Pancreas (tissue), 10 donors: Measurements from ENCODE around the gene SMARCD3. TPM values are rescaled to one million over a fixed set of nuclear protein-coding genes. Genes with fewer than 3 reads are reported as not detected.

Experiments used
- ATAC-seq, 4 donors: fragments of 200-7000 bp; cut with Tn5 transposase; one replicate each; pipeline versions ENCODE4 v1.8.0 to v1.9.1; 2020; ENCODE audit warnings: mild to moderate bottlenecking in 4 of 4, moderate library complexity in 4 of 4
- DNase-seq, 6 donors: peaks; one replicate each; pipeline ENCODE4 v3.0.0-alpha.2; 2020
- FAIRE-seq: peaks from 2 replicates; lab custom pipeline; 2012; peaks lifted over from hg19 to GRCh38; lab: Jason Lieb, UNC
- H3K27ac ChIP-seq, 4 donors: fragments of 200-600 bp; sonication (generic); 1 replicate in 3 of 4; 2 replicates in 1 of 4; pipeline versions ENCODE4 v1.5.0 to v1.8.0; 2020
- H3K27me3 ChIP-seq, 4 donors: fragments of 200-600 bp; one replicate each; pipeline ENCODE4 v1.8.0; 2021
- H3K36me3 ChIP-seq, 3 donors: fragments of 200-600 bp; sonication (generic) in 1 of 3; one replicate each; pipeline versions ENCODE4 v1.5.0 to v1.8.0; 2020 to 2021
- H3K4me1 ChIP-seq, 3 donors: fragments of 200-600 bp; one replicate each; pipeline ENCODE4 v1.8.0; 2021
- H3K4me3 ChIP-seq, 4 donors: fragments of 200-600 bp; sonication (generic) in 2 of 4; one replicate each; pipeline versions ENCODE4 v1.5.0 to v1.8.0; 2020 to 2021
- H3K9me3 ChIP-seq, 4 donors: fragments of 200-600 bp; one replicate each; pipeline ENCODE4 v1.8.0; 2021
- CTCF ChIP-seq, 4 donors: fragments of 200-600 bp; sonication (generic) in 3 of 4; IDR thresholded peaks; one replicate each; pipeline versions ENCODE4 v1.5.0 to v1.8.0; 2021; ENCODE audit warnings: antibody characterized with exemption in 4 of 4
- WGBS, 2 donors: extraction: QIAGEN DNeasy Blood & Tissue Kit; methylation state at CpG; one replicate each; pipeline ENCODE4 v1.1.7; 2013; 5-methylcytosine and 5-hydroxymethylcytosine counted together
- intact Hi-C, 3 donors: fragments of 100-400 bp; cut with DNase I; formaldehyde crosslinking; loops; one replicate each; pipeline versions ENCODE4 v1.11.1 to v1.14.2; 2022
- polyA plus RNA-seq, 2 donors: library from polyadenylated mRNA; stranded (reverse); fragments of 200-250 nt; gene quantifications; one replicate each; pipeline ENCODE4 v1.2.3, GENCODE V29; 2013
- total RNA-seq, 6 donors: library from RNA; stranded (reverse); fragmentation: NEBNext Ultra II Directional in 4 of 6; extraction: Animal tissue kit (Norgen Biotek cat#: 25700) in 4 of 6; gene quantifications; one replicate each; pipeline versions ENCODE4 v1.2.1 to v1.2.4, GENCODE V29; 2021 to 2023
- donor health status: healthy with polysubstance abuse.
- donor health status: DM: no; HTN: no; CAD: no; lungs with moderate emphysema.
- donor health status: DM: no; HTN: no; CAD: no.
- donor health status: control.
- donor health status: control.
- donor health status: Bipolar disorder and iron deficiency.
- donor health status: DM: yes; HTN: yes; CAD: no.
- donor health status: DM: no; HTN: no; CAD: no.
- donor health status: DM: no; HTN: no; CAD: no.
- donor health status: DM: yes; HTN: yes; CAD: no.

The SMARCD3 gene
- total and polyA plus RNA-seq, 8 donors: 13.0 to 69.9 (median 22.7) TPM

GRCh38 chr7:151273651-151274390 lies 25.3 kb upstream of the SMARCD3 start:
- no peak for TF ChIP-seq CTCF (IDR thresholded peaks at IDR 0.05)
- Histone ChIP-seq H3K9me3 (no peaks in the 10 kb centered on the region), H3K27ac (peak overlapping the region in 1 of 4 donors; percentile 9), H3K4me1 (peaks cover 0 to 12% (median 0%) of the 10 kb centered on the region in 3 donors), H3K27me3 (no peaks in the 10 kb centered on the region), H3K4me3 (no peak overlapping the region), H3K36me3 (no peaks in the 10 kb centered on the region)
- 62 to 66% methylated on average over 8 to 9 of the region's 9 CpGs for WGBS, 2 donors
- intact Hi-C loops: no loop called here
- FAIRE-seq (no peak), DNase-seq (no peak), ATAC-seq (peak in 1 of 4 donors; percentile 12)

- ATAC-seq (no peak), DNase-seq (no peak), FAIRE-seq (no peak)
- no peak for TF ChIP-seq CTCF (IDR thresholded peaks at IDR 0.05)
- no peaks in the 10 kb centered on the region for H3K27me3 ChIP-seq
- peak overlapping the region in 3 of 4 donors; percentile 31 to 74 (median 66) for H3K27ac ChIP-seq
- H3K9me3 ChIP-seq: no peaks in the 10 kb centered on the region
- 73 to 74% methylated on average over 7 of the region's 7 CpGs for WGBS, 2 donors
- H3K36me3 ChIP-seq: no peaks in the 10 kb centered on the region
- intact Hi-C loops: no loop called here
- peaks cover 0 to 12% (median 0%) of the 10 kb centered on the region in 3 donors for H3K4me1 ChIP-seq
- H3K4me3 ChIP-seq: no peak overlapping the region
Observed at GRCh38 chr7:151272877-151273276, 24.4 kb upstream of the SMARCD3 start.

GRCh38 chr7:151272405-151272804 lies 23.9 kb upstream of the SMARCD3 start:
- no peaks in the 10 kb centered on the region for H3K27me3 ChIP-seq
- H3K4me1 ChIP-seq: peaks cover 0 to 12% (median 0%) of the 10 kb centered on the region in 3 donors
- WGBS, 2 donors: 58 to 64% methylated on average over 10 of the region's 10 CpGs
- DNase-seq (no peak), FAIRE-seq (no peak), ATAC-seq (no peak)
- no peak for TF ChIP-seq CTCF (IDR thresholded peaks at IDR 0.05)
- H3K36me3 ChIP-seq: no peaks in the 10 kb centered on the region
- peak overlapping the region in 3 of 4 donors; percentile 31 to 74 (median 66) for H3K27ac ChIP-seq
- no peaks in the 10 kb centered on the region for H3K9me3 ChIP-seq
- intact Hi-C loops: no loop called here
- H3K4me3 ChIP-seq: no peak overlapping the region

GRCh38 chr7:151271699-151272355 lies 23.3 kb upstream of the SMARCD3 start:
- TF ChIP-seq CTCF (IDR thresholded peaks at IDR 0.05): no peak
- H3K27ac ChIP-seq: peak overlapping the region in 3 of 4 donors; percentile 31 to 74 (median 66)
- peaks cover 0 to 12% (median 0%) of the 10 kb centered on the region in 3 donors for H3K4me1 ChIP-seq
- H3K36me3 ChIP-seq: no peaks in the 10 kb centered on the region
- DNase-seq (peak in 4 of 6 donors; percentile 40 to 53 (median 43)), FAIRE-seq (no peak), ATAC-seq (peak; percentile 63 to 80 (median 76))
- intact Hi-C loops: no loop called here
- no peak overlapping the region for H3K4me3 ChIP-seq
- WGBS, 2 donors: 42 to 45% methylated on average over 7 of the region's 7 CpGs
- no peaks in the 10 kb centered on the region for H3K9me3 ChIP-seq
- no peaks in the 10 kb centered on the region for H3K27me3 ChIP-seq
